Measurements from ENCODE around the gene IL12RB2. TPM values are rescaled to one million over a fixed set of nuclear protein-coding genes. Genes with fewer than 3 reads are reported as not detected.

The IL12RB2 gene
- total RNA-seq, 1 experiment from 2014 or later, result not detected

- H3K9ac ChIP-seq (ENCODE audit: low read length), result no peak overlapping the region
Measured at GRCh38 chr1:67304023-67304422, 3.6 kb upstream of the IL12RB2 start.

DNA sequence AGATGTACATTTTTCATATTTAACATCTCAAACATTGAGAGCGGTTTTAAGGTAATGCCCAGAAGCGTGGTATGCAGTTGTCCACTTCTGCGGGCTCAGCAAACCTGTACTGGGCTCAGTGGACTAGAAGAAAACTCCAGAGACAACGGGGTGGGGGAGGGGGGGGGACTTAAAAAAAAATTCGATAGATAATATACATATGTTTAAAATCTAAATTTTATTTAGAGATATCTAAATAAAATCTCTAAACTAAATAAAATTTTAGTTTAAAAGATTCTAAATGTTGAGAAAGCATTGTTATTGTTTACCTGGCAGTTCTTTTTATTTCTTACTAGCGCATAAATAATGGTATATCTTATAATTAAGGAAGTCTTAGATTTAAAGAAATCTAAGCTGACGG is 1.1 kb upstream of the IL12RB2 start:
- H4K20me1 ChIP-seq (ENCODE audit: low read length), result no peaks in the 10 kb centered on the region
- no peak overlapping the region for H3K27ac ChIP-seq (ENCODE audit: low read length)
- BruUV-seq (replicated peaks), result no TSS peak
- H3K9me3 ChIP-seq (ENCODE audit: low read length), result no peaks in the 10 kb centered on the region
- H3K9me2 ChIP-seq (replicated peaks; ENCODE audit: low read length), result no peaks in the 10 kb centered on the region
- ChIA-PET CTCF (no interaction called here), POLR2A (ENCODE audit: unreplicated experiment) (no interaction called here)
- no peaks in the 10 kb centered on the region for H3K36me3 ChIP-seq (ENCODE audit: low read depth, low read length)
- DNase-seq (no peak), ATAC-seq (no peak)
- H3K27me3 ChIP-seq (ENCODE audit: low read length), result peaks cover 8% of the 10 kb centered on the region; the same call in 1 of the 2 replicates
- H3K4me2 ChIP-seq (ENCODE audit: low read length), result no peak overlapping the region
- TF ChIP-seq, protein P1, sequence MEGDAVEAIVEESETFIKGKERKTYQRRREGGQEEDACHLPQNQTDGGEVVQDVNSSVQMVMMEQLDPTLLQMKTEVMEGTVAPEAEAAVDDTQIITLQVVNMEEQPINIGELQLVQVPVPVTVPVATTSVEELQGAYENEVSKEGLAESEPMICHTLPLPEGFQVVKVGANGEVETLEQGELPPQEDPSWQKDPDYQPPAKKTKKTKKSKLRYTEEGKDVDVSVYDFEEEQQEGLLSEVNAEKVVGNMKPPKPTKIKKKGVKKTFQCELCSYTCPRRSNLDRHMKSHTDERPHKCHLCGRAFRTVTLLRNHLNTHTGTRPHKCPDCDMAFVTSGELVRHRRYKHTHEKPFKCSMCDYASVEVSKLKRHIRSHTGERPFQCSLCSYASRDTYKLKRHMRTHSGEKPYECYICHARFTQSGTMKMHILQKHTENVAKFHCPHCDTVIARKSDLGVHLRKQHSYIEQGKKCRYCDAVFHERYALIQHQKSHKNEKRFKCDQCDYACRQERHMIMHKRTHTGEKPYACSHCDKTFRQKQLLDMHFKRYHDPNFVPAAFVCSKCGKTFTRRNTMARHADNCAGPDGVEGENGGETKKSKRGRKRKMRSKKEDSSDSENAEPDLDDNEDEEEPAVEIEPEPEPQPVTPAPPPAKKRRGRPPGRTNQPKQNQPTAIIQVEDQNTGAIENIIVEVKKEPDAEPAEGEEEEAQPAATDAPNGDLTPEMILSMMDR (conservative IDR thresholded peaks at IDR 0.05; ENCODE audit: low read depth, low read length), result no peak
- TF ChIP-seq EZH2phosphoT487 (IDR thresholded peaks at IDR 0.05; ENCODE audit: borderline replicate concordance, low read length) (no peak), EZH2 (IDR thresholded peaks at IDR 0.05; ENCODE audit: low read length, unreplicated experiment) (no peak)
- H2AFZ ChIP-seq (ENCODE audit: low read length), result no peak overlapping the region
- intact Hi-C loops (cut with micrococcal nuclease), result no loop called here
- no peaks in the 10 kb centered on the region for H3K79me2 ChIP-seq (ENCODE audit: low read length)
- H3K4me1 ChIP-seq (ENCODE audit: insufficient read depth, low read length), result no peaks in the 10 kb centered on the region
- no peaks in the 10 kb centered on the region for H3F3A ChIP-seq (ENCODE audit: low read length, unreplicated experiment)
- H3K9ac ChIP-seq (ENCODE audit: low read length), result no peak overlapping the region
- H3K4me3 ChIP-seq (ENCODE audit: low read length), result no peak overlapping the region

More at GRCh38 chr1:67304023-67304422, 3.6 kb upstream of the IL12RB2 start:
- ChIA-PET CTCF (no interaction called here), POLR2A (ENCODE audit: unreplicated experiment) (no interaction called here)
- Histone ChIP-seq H3K4me2 (ENCODE audit: low read length) (no peak overlapping the region), H3K27me3 (ENCODE audit: low read length) (peaks cover 8% of the 10 kb centered on the region; the same call in 1 of the 2 replicates), H3K9me2 (replicated peaks; ENCODE audit: low read length) (no peaks in the 10 kb centered on the region), H3K4me1 (ENCODE audit: insufficient read depth, low read length) (no peaks in the 10 kb centered on the region), H3K9me3 (ENCODE audit: low read length) (no peaks in the 10 kb centered on the region), H3K79me2 (ENCODE audit: low read length) (no peaks in the 10 kb centered on the region), H3K4me3 (ENCODE audit: low read length) (no peak overlapping the region), H2AFZ (ENCODE audit: low read length) (no peak overlapping the region), H3K27ac (ENCODE audit: low read length) (no peak overlapping the region), H3K36me3 (ENCODE audit: low read depth, low read length) (no peaks in the 10 kb centered on the region), H4K20me1 (ENCODE audit: low read length) (no peaks in the 10 kb centered on the region), H3F3A (ENCODE audit: low read length, unreplicated experiment) (no peaks in the 10 kb centered on the region)
- ATAC-seq, result no peak
- no peak for DNase-seq
- intact Hi-C loops (cut with micrococcal nuclease), result no loop called here
- TF ChIP-seq, protein P1 (conservative IDR thresholded peaks at IDR 0.05; ENCODE audit: low read depth, low read length), result no peak
- TF ChIP-seq EZH2 (IDR thresholded peaks at IDR 0.05; ENCODE audit: low read length, unreplicated experiment) (no peak), EZH2phosphoT487 (IDR thresholded peaks at IDR 0.05; ENCODE audit: borderline replicate concordance, low read length) (no peak)
- BruUV-seq (replicated peaks), result no TSS peak

DNA sequence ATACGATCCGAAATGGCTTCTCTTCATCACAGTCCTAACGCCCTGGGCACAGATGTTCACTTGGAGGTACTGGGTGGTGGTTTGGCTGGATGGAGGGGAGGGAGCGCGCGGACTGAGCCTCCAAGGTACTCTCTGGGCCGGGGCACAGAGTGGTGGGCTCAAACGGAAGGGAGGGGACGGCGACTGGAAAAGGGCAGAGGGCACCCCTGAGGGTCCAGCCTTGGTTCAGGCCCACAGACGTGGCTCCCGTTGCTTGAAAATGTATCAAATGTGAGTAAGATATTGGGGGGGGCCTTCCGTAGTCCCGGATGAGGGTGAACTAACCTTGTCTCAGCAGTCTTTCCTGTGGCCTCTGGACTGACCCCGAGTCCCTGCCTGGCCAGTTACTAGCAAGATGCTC is 463 bp downstream of the IL12RB2 start:
- no peak overlapping the region for H3K4me2 ChIP-seq (ENCODE audit: low read length)
- POLR2A ChIA-PET (ENCODE audit: unreplicated experiment), result interaction anchor here (0.7 kb wide), 1 partner anchor 32 kb away, joined by 6 read pairs; no protein-coding TSS in a partner anchor
- no peaks in the 10 kb centered on the region for H3K36me3 ChIP-seq (ENCODE audit: low read depth, low read length)
- no peaks in the 10 kb centered on the region for H3K79me2 ChIP-seq (ENCODE audit: low read length)
- no peak overlapping the region for H3K27ac ChIP-seq (ENCODE audit: low read length)
- BruUV-seq (replicated peaks), result no TSS peak
- H2AFZ ChIP-seq (ENCODE audit: low read length), result no peak overlapping the region
- H3K9me3 ChIP-seq (ENCODE audit: low read length), result no peaks in the 10 kb centered on the region
- no peaks in the 10 kb centered on the region for H4K20me1 ChIP-seq (ENCODE audit: low read length)
- ATAC-seq (no peak), DNase-seq (no peak)
- CTCF ChIA-PET, result no interaction called here
- H3K4me3 ChIP-seq (ENCODE audit: low read length), result no peak overlapping the region
- no peak overlapping the region for H3K9ac ChIP-seq (ENCODE audit: low read length)
- no peaks in the 10 kb centered on the region for H3K9me2 ChIP-seq (replicated peaks; ENCODE audit: low read length)
- TF ChIP-seq EZH2phosphoT487 (IDR thresholded peaks at IDR 0.05; ENCODE audit: borderline replicate concordance, low read length) (no peak), EZH2 (IDR thresholded peaks at IDR 0.05; ENCODE audit: low read length, unreplicated experiment) (no peak)
- TF ChIP-seq, protein P1 (conservative IDR thresholded peaks at IDR 0.05; ENCODE audit: low read depth, low read length), result no peak
- H3K27me3 ChIP-seq (ENCODE audit: low read length), result peaks cover 8% of the 10 kb centered on the region; the same call in 1 of the 2 replicates
- H3F3A ChIP-seq (ENCODE audit: low read length, unreplicated experiment), result no peaks in the 10 kb centered on the region
- intact Hi-C loops (cut with micrococcal nuclease), result no loop called here
- H3K4me1 ChIP-seq (ENCODE audit: insufficient read depth, low read length), result no peaks in the 10 kb centered on the region
